ENCODE results near the gene INSIG1.

GRCh38 chr7:155248366-155248756 lies 49.3 kb upstream of the INSIG1 start:
- TF ChIP-seq BACH2 (CRISPR knock-in tag; IDR thresholded peaks at IDR 0.05; ENCODE audit: borderline replicate concordance) (no peak), ARNTL (CRISPR knock-in tag; IDR thresholded peaks at IDR 0.05; ENCODE audit: borderline replicate concordance, low read depth) (no peak)

Data from SK-N-SH treated with all-trans-retinoic acid at 6 μM for 48 hours (cell line).